ENCODE results near the gene DNAJB5.

DNA sequence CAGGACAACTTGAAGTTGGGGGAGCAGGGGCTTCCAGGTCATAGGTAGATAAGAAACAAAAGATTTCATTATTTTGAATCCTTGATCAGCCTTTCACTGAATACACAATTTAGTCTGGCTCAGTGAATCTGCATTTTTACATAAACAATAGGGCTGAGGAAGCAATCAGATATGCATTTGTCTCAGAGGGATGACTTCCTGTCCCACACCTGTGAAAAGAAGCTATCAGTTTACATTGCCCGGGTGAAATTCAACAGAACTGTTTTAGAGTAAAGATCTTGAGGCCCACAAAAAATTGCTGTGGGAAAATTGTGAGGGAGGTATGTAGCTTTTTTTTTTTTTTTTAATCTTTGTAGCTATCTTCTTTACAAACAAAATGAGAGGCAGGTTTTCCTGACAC lies 38.3 kb downstream of the DNAJB5 start:
- no peak for TF ChIP-seq POLR2A (IDR thresholded peaks at IDR 0.05)
- TF ChIP-seq, protein P1, sequence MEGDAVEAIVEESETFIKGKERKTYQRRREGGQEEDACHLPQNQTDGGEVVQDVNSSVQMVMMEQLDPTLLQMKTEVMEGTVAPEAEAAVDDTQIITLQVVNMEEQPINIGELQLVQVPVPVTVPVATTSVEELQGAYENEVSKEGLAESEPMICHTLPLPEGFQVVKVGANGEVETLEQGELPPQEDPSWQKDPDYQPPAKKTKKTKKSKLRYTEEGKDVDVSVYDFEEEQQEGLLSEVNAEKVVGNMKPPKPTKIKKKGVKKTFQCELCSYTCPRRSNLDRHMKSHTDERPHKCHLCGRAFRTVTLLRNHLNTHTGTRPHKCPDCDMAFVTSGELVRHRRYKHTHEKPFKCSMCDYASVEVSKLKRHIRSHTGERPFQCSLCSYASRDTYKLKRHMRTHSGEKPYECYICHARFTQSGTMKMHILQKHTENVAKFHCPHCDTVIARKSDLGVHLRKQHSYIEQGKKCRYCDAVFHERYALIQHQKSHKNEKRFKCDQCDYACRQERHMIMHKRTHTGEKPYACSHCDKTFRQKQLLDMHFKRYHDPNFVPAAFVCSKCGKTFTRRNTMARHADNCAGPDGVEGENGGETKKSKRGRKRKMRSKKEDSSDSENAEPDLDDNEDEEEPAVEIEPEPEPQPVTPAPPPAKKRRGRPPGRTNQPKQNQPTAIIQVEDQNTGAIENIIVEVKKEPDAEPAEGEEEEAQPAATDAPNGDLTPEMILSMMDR (IDR thresholded peaks at IDR 0.05) = no peak

Data from heart left ventricle (tissue), 13 donors.